Nephron progenitor cell (in vitro differentiated cells): Measurements from ENCODE around the gene INPP5D.

ENCODE experiments used
- DNase-seq: peaks from one replicate; pipeline ENCODE4 v3.0.0; 2021
- H3K27ac Mint-ChIP-seq: 2 replicates; pipeline ENCODE4 v1.8.0; 2021; ENCODE audit warnings: mild to moderate bottlenecking, moderate library complexity, mixed read lengths
- H3K27me3 Mint-ChIP-seq: 2 replicates; pipeline ENCODE4 v1.8.0; 2021; ENCODE audit warnings: mild to moderate bottlenecking, low read depth, mixed read lengths; ENCODE audit not compliant: poor library complexity
- H3K36me3 Mint-ChIP-seq: 2 replicates; pipeline ENCODE4 v1.8.0; 2021; ENCODE audit warnings: low read depth, mixed read lengths
- H3K4me1 Mint-ChIP-seq: 2 replicates; pipeline ENCODE4 v1.8.0; 2021; ENCODE audit warnings: mixed read lengths
- H3K4me3 Mint-ChIP-seq: 2 replicates; pipeline ENCODE4 v1.8.0; 2021; ENCODE audit warnings: mild to moderate bottlenecking, moderate library complexity, mixed read lengths
- H3K9me3 Mint-ChIP-seq: 2 replicates; pipeline ENCODE4 v1.8.0; 2021; ENCODE audit warnings: mild to moderate bottlenecking, moderate library complexity, mixed read lengths
- CTCF ChIP-seq: fragments of 200-600 bp; sonication (generic); IDR thresholded peaks from 2 replicates; pipeline ENCODE4 v1.5.0; 2021; ENCODE audit warnings: antibody characterized with exemption

INPP5D gene

GRCh38 chr2:233053928-233054784 lies 6.0 kb upstream of the INPP5D start:
- no peaks in the 10 kb centered on the region for H3K36me3 Mint-ChIP-seq
- H3K4me1 Mint-ChIP-seq = peaks cover 24% of the 10 kb centered on the region
- peak; percentile 97 for TF ChIP-seq CTCF
- no peak overlapping the region for H3K4me3 Mint-ChIP-seq
- no peak overlapping the region for H3K27ac Mint-ChIP-seq
- H3K27me3 Mint-ChIP-seq = peaks cover 61% of the 10 kb centered on the region
- DNase-seq = peak; percentile 81
- no peaks in the 10 kb centered on the region for H3K9me3 Mint-ChIP-seq

GRCh38 chr2:233055362-233055761 lies 4.8 kb upstream of the INPP5D start:
- DNase-seq = no peak
- Mint-ChIP-seq H3K4me3 (no peak overlapping the region), H3K4me1 (peaks cover 31% of the 10 kb centered on the region), H3K27ac (no peak overlapping the region), H3K27me3 (peaks cover 51% of the 10 kb centered on the region), H3K36me3 (no peaks in the 10 kb centered on the region), H3K9me3 (no peaks in the 10 kb centered on the region)
- no peak for TF ChIP-seq CTCF

GRCh38 chr2:233056961-233057605 lies 3.1 kb upstream of the INPP5D start:
- H3K27me3 Mint-ChIP-seq = peaks cover 36% of the 10 kb centered on the region
- TF ChIP-seq CTCF = no peak
- no peak for DNase-seq
- H3K27ac Mint-ChIP-seq = no peak overlapping the region
- H3K9me3 Mint-ChIP-seq = no peaks in the 10 kb centered on the region
- H3K4me1 Mint-ChIP-seq = peaks cover 32% of the 10 kb centered on the region
- no peaks in the 10 kb centered on the region for H3K36me3 Mint-ChIP-seq
- no peak overlapping the region for H3K4me3 Mint-ChIP-seq

GRCh38 chr2:233058717-233059546 lies 1.2 kb upstream of the INPP5D start:
- Mint-ChIP-seq H3K27me3 (peaks cover 25% of the 10 kb centered on the region), H3K9me3 (no peaks in the 10 kb centered on the region), H3K4me3 (no peak overlapping the region), H3K36me3 (no peaks in the 10 kb centered on the region), H3K27ac (no peak overlapping the region), H3K4me1 (peaks cover 48% of the 10 kb centered on the region)
- no peak for TF ChIP-seq CTCF
- DNase-seq = no peak

- Mint-ChIP-seq H3K36me3 (no peaks in the 10 kb centered on the region), H3K4me3 (no peak overlapping the region), H3K9me3 (no peaks in the 10 kb centered on the region)
These were observed 670 bp upstream of the INPP5D start for GRCh38 chr2:233059547-233059796.

More at GRCh38 chr2:233059547-233059796, 670 bp upstream of the INPP5D start:
- no peak for DNase-seq
- H3K4me1 Mint-ChIP-seq = peaks cover 48% of the 10 kb centered on the region
- H3K27me3 Mint-ChIP-seq = peaks cover 20% of the 10 kb centered on the region
- H3K27ac Mint-ChIP-seq = no peak overlapping the region
- TF ChIP-seq CTCF = no peak
